Prostate gland (tissue), 2 donors: Measurements from ENCODE around the gene CHRNA10. TPM values are rescaled to one million over a fixed set of nuclear protein-coding genes. Genes with fewer than 3 reads are reported as not detected.
"Not testable (repeated sequence)": the region's sequence is repeated elsewhere in the genome, so short reads cannot be mapped to it uniquely, and the experiment has no call there.

Experiments
- DNase-seq: peaks from one replicate; pipeline ENCODE4 v3.0.0-alpha.2; 2019; ENCODE audit warnings: low spot score
- H3K27ac ChIP-seq, 2 donors: fragments of 200-600 bp; sonication (generic); 2 replicates each; pipeline ENCODE4 v1.5.1; 2017 to 2019
- H3K27me3 ChIP-seq: fragments of 200-600 bp; sonication (generic); replicated peaks from 2 replicates; pipeline ENCODE4 v1.5.1; 2019; ENCODE audit not compliant: insufficient read depth
- H3K36me3 ChIP-seq, 2 donors: fragments of 200-600 bp; sonication (generic); 1 replicate in 1 of 2; 2 replicates in 1 of 2; pipeline versions ENCODE4 v1.5.1 to v1.8.1; 2017 to 2019
- H3K4me1 ChIP-seq: fragments of 200-600 bp; sonication (generic); replicated peaks from 2 replicates; pipeline ENCODE4 v1.5.1; 2019
- H3K4me3 ChIP-seq, 2 donors: fragments of 200-600 bp; sonication (generic); 2 replicates each; pipeline ENCODE4 v1.5.1; 2017 to 2019
- H3K9me3 ChIP-seq: fragments of 200-600 bp; sonication (generic); 2 replicates; pipeline ENCODE4 v1.5.1; 2017
- CTCF ChIP-seq, 4 experiments: fragments of 200-600 bp in 2 of 4; fragments of 450-650 bp in 2 of 4; sonication (generic) in 2 of 4; IDR thresholded peaks; 1 replicate in 3 of 4; 2 replicates in 1 of 4; pipeline ENCODE4 v1.5.1; 2016 to 2019; ENCODE audit warnings: antibody characterized with exemption in 4 of 4, mild to moderate bottlenecking in 2 of 4, moderate library complexity in 2 of 4
- POLR2A ChIP-seq: fragments of 450-650 bp; IDR thresholded peaks from one replicate; pipeline ENCODE4 v1.6.1; 2016; ENCODE audit warnings: antibody characterized with exemption, mild to moderate bottlenecking
- POLR2AphosphoS5 ChIP-seq: sonication (generic); formaldehyde crosslinking; IDR thresholded peaks from one replicate; pipeline ENCODE4 v1.6.1; 2017; ENCODE audit warnings: antibody characterized with exemption
- WGBS: methylation state at CpG from one replicate; pipeline ENCODE4 v1.1.5; 2018; 5-methylcytosine and 5-hydroxymethylcytosine counted together
- intact Hi-C: fragments of 100-400 bp; cut with DNase I; formaldehyde crosslinking; loops from one replicate; pipeline ENCODE4 v1.14.2; 2022
- total RNA-seq, 2 donors: library from RNA; depleted of rRNA; stranded (reverse); fragments of >200 nt; gene quantifications; one replicate each; pipeline ENCODE4 v1.1.0, GENCODE V29; 2016

Gene CHRNA10
- total RNA-seq, 2 donors from 2014 or later = 0.74 to 0.96 TPM

- Histone ChIP-seq H3K4me3 (no peak overlapping the region), H3K4me1 (no peaks in the 10 kb centered on the region), H3K27me3 (no peaks in the 10 kb centered on the region), H3K9me3 (no peaks in the 10 kb centered on the region), H3K27ac (no peak overlapping the region), H3K36me3 (no peaks in the 10 kb centered on the region)
- 91% methylated on average over 28 of the region's 33 CpGs for WGBS
- no peak for DNase-seq
- TF ChIP-seq CTCF (IDR thresholded peaks at IDR 0.05) (no peak), POLR2AphosphoS5 (no peak), POLR2A (no peak)
- intact Hi-C loops = no loop called here
Measured at GRCh38 chr11:3659595-3660515, 11.3 kb downstream of the CHRNA10 start.

GRCh38 chr11:3658252-3658651 is 12.9 kb downstream of the CHRNA10 start:
- 96% methylated on average over 8 of the region's 8 CpGs for WGBS

GRCh38 chr11:3657331-3657730 is 13.9 kb downstream of the CHRNA10 start:
- 94% methylated on average over 5 of the region's 5 CpGs for WGBS

More at GRCh38 chr11:3658252-3658651, 12.9 kb downstream of the CHRNA10 start:
- no peaks in the 10 kb centered on the region for H3K9me3 ChIP-seq
- H3K4me3 ChIP-seq = no peak overlapping the region
- no peaks in the 10 kb centered on the region for H3K27me3 ChIP-seq
- intact Hi-C loops = no loop called here
- no peak for DNase-seq
- no peaks in the 10 kb centered on the region for H3K4me1 ChIP-seq
- no peaks in the 10 kb centered on the region for H3K36me3 ChIP-seq
- TF ChIP-seq CTCF (IDR thresholded peaks at IDR 0.05) (no peak), POLR2AphosphoS5 (no peak), POLR2A (no peak)
- no peak overlapping the region for H3K27ac ChIP-seq

GRCh38 chr11:3655547-3655946 is 15.6 kb downstream of the CHRNA10 start:
- no peak overlapping the region for H3K27ac ChIP-seq
- no peak for DNase-seq
- WGBS = 98% methylated on average over 3 of the region's 3 CpGs
- intact Hi-C loops = no loop called here
- H3K4me1 ChIP-seq = no peaks in the 10 kb centered on the region
- no peak overlapping the region for H3K4me3 ChIP-seq
- no peak for TF ChIP-seq POLR2A
- TF ChIP-seq CTCF (IDR thresholded peaks at IDR 0.05) = no peak
- no peak for TF ChIP-seq POLR2AphosphoS5
- H3K36me3 ChIP-seq = no peaks in the 10 kb centered on the region
- no peaks in the 10 kb centered on the region for H3K27me3 ChIP-seq
- H3K9me3 ChIP-seq = no peaks in the 10 kb centered on the region

More at GRCh38 chr11:3657331-3657730, 13.9 kb downstream of the CHRNA10 start:
- H3K4me3 ChIP-seq, H3K27ac ChIP-seq, intact Hi-C loops, H3K36me3 ChIP-seq, H3K4me1 ChIP-seq, DNase-seq, H3K9me3 ChIP-seq, H3K27me3 ChIP-seq: not testable (repeated sequence)

GRCh38 chr11:3652514-3652913 is 18.7 kb downstream of the CHRNA10 start:
- H3K9me3 ChIP-seq, H3K27ac ChIP-seq, H3K27me3 ChIP-seq, H3K4me3 ChIP-seq, H3K4me1 ChIP-seq, DNase-seq, intact Hi-C loops, H3K36me3 ChIP-seq: not testable (repeated sequence)
- WGBS = 84% methylated on average over 3 of the region's 3 CpGs

- H3K27me3 ChIP-seq, intact Hi-C loops: not testable (repeated sequence)
- whole genome bisulfite sequencing = 34% methylated on average over 9 of the region's 9 CpGs
Measured at GRCh38 chr11:3649374-3649773, 21.8 kb downstream of the CHRNA10 start.

GRCh38 chr11:3648843-3649242 is 22.3 kb downstream of the CHRNA10 start:
- H3K4me1 ChIP-seq, H3K27ac ChIP-seq, H3K9me3 ChIP-seq, H3K36me3 ChIP-seq, intact Hi-C loops, H3K27me3 ChIP-seq, H3K4me3 ChIP-seq, DNase-seq: not testable (repeated sequence)
- 78% methylated on average over 13 of the region's 13 CpGs for WGBS

More at GRCh38 chr11:3649374-3649773, 21.8 kb downstream of the CHRNA10 start:
- not testable (repeated sequence) for H3K4me1 ChIP-seq, DNase-seq, H3K27ac ChIP-seq, H3K4me3 ChIP-seq, H3K36me3 ChIP-seq, H3K9me3 ChIP-seq
